K562 (cell line): ENCODE results near the gene CACNA2D4.

Experiments used
- CREM ChIP-seq: IDR thresholded peaks from 2 replicates; pipeline ENCODE4 v1.6.1; 2014; ENCODE audit warnings: antibody characterized with exemption, low read depth
- E4F1 ChIP-seq: fragments of 250-450 bp; sonication (Bioruptor Pico); IDR thresholded peaks from 2 replicates; pipeline ENCODE4 v1.5.0; 2021; ENCODE audit warnings: mild to moderate bottlenecking, borderline replicate concordance
- EZH2 ChIP-seq: IDR thresholded peaks from 2 replicates; pipeline ENCODE4 v1.6.1; 2012; ENCODE audit warnings: low read depth, mild to moderate bottlenecking, inconsistent platforms, low read length, borderline replicate concordance
- HBP1 ChIP-seq: fragments of 450-650 bp; formaldehyde crosslinking; IDR thresholded peaks from 2 replicates; pipeline ENCODE4 v1.4.0; 2022; ENCODE audit warnings: missing genetic modification characterization
- HMG20B ChIP-seq: fragments of 250-450 bp; sonication (Bioruptor Pico); IDR thresholded peaks from 2 replicates; pipeline ENCODE4 v1.5.0; 2021; ENCODE audit warnings: mild to moderate bottlenecking
- SPI1 ChIP-seq: IDR thresholded peaks from 2 replicates; pipeline ENCODE4 v1.6.1; 2011; ENCODE audit warnings: low read depth, low read length, control low read depth, borderline replicate concordance
- TSHZ1 ChIP-seq: fragments of 250-450 bp; sonication (Bioruptor Pico); IDR thresholded peaks from 2 replicates; pipeline ENCODE4 v1.4.0; 2020; ENCODE audit warnings: mild to moderate bottlenecking, moderate library complexity
- ZBTB43 ChIP-seq: sonication (generic); formaldehyde crosslinking; IDR thresholded peaks from 2 replicates; pipeline ENCODE4 v1.8.0; 2023; ENCODE audit warnings: mild to moderate bottlenecking, missing genetic modification reagents

- TF ChIP-seq EZH2 (no peak), CREM (no peak), HMG20B (CRISPR knock-in tag) (no peak), HBP1 (CRISPR knock-in tag) (no peak), E4F1 (CRISPR knock-in tag) (no peak), TSHZ1 (CRISPR knock-in tag) (no peak), ZBTB43 (CRISPR knock-in tag) (no peak), SPI1 (no peak)
Observed at GRCh38 chr12:1881936-1882335, 36.5 kb downstream of the CACNA2D4 start.
